Suprapubic skin (tissue), 4 donors: ENCODE measurements around the gene KCNN2.

Experiments
- EP300 ChIP-seq: sonication (generic); formaldehyde crosslinking; IDR thresholded peaks from one replicate; pipeline ENCODE4 v1.6.1; 2017; ENCODE audit warnings: antibody characterized with exemption
- POLR2A ChIP-seq, 2 donors: fragments of 450-650 bp; IDR thresholded peaks; one replicate each; pipeline ENCODE4 v1.6.1; 2017; ENCODE audit warnings: antibody characterized with exemption in 2 of 2, mild to moderate bottlenecking in 2 of 2, moderate library complexity in 2 of 2
- POLR2AphosphoS5 ChIP-seq, 3 donors: sonication (generic); formaldehyde crosslinking; IDR thresholded peaks; one replicate each; pipeline ENCODE4 v1.6.1; 2017; ENCODE audit warnings: antibody characterized with exemption in 3 of 3
- TF ChIP-seq, protein P1 (sequence below), 2 donors: fragments of 200-600 bp in 1 of 2; fragments of 450-650 bp in 1 of 2; sonication (generic) in 1 of 2; IDR thresholded peaks; one replicate each; pipeline ENCODE4 v1.5.1; 2016 to 2019; ENCODE audit warnings: antibody characterized with exemption in 2 of 2, mild to moderate bottlenecking in 1 of 2, moderate library complexity in 1 of 2

- TF ChIP-seq, protein P1, sequence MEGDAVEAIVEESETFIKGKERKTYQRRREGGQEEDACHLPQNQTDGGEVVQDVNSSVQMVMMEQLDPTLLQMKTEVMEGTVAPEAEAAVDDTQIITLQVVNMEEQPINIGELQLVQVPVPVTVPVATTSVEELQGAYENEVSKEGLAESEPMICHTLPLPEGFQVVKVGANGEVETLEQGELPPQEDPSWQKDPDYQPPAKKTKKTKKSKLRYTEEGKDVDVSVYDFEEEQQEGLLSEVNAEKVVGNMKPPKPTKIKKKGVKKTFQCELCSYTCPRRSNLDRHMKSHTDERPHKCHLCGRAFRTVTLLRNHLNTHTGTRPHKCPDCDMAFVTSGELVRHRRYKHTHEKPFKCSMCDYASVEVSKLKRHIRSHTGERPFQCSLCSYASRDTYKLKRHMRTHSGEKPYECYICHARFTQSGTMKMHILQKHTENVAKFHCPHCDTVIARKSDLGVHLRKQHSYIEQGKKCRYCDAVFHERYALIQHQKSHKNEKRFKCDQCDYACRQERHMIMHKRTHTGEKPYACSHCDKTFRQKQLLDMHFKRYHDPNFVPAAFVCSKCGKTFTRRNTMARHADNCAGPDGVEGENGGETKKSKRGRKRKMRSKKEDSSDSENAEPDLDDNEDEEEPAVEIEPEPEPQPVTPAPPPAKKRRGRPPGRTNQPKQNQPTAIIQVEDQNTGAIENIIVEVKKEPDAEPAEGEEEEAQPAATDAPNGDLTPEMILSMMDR (IDR thresholded peaks at IDR 0.05): no peak
- TF ChIP-seq POLR2AphosphoS5 (IDR thresholded peaks at IDR 0.05): no peak
- TF ChIP-seq EP300: no peak
- no peak for TF ChIP-seq POLR2A (IDR thresholded peaks at IDR 0.05)
Measured at GRCh38 chr5:114544561-114544960, 182.7 kb downstream of the KCNN2 start.
